Muscle of leg (tissue), 16 donors: ENCODE measurements around the gene CEPT1. TPM values are rescaled to one million over a fixed set of nuclear protein-coding genes. Genes with fewer than 3 reads are reported as not detected.
A peak's percentile ranks its signal among the peaks of the same experiment; 100 is the strongest.
"Not testable (repeated sequence)": the region's sequence is repeated elsewhere in the genome, so short reads cannot be mapped to it uniquely, and the experiment has no call there.

Experiments used
- DNase-seq: peaks from one replicate; pipeline ENCODE4 v3.0.0; 2013
- H3K27ac ChIP-seq: one replicate; pipeline ENCODE4 v1.5.1; 2013; ENCODE audit warnings: mild to moderate bottlenecking, low read length, control low read depth
- H3K27me3 ChIP-seq: one replicate; pipeline ENCODE4 v1.6.1; 2013; ENCODE audit warnings: low read length; ENCODE audit not compliant: control insufficient read depth, insufficient read depth
- H3K36me3 ChIP-seq: one replicate; pipeline ENCODE4 v1.6.1; 2013; ENCODE audit warnings: low read length; ENCODE audit not compliant: control insufficient read depth, insufficient read depth
- H3K4me1 ChIP-seq: one replicate; pipeline ENCODE4 v1.6.1; 2013; ENCODE audit warnings: low read length; ENCODE audit not compliant: control insufficient read depth, insufficient read depth
- H3K4me3 ChIP-seq: one replicate; pipeline ENCODE4 v1.5.1; 2013; ENCODE audit warnings: low read length, control low read depth
- H3K9me3 ChIP-seq: replicated peaks from 2 replicates; pipeline ENCODE4 v1.6.1; 2013; ENCODE audit warnings: low read depth, low read length; ENCODE audit not compliant: control insufficient read depth
- WGBS: methylation state at CpG from one replicate; pipeline ENCODE4 v1.1.5; 2013; ENCODE audit warnings: missing lambda C conversion rate; ENCODE audit not compliant: insufficient coverage; 5-methylcytosine and 5-hydroxymethylcytosine counted together
- long read RNA-seq, 11 donors: transcript quantifications; one replicate each; lab custom pipeline, GENCODE V29; 2026
- polyA plus RNA-seq, 8 donors: library from polyadenylated mRNA; unstranded; fragments of 120-200 nt; gene quantifications; one replicate each; pipeline versions ENCODE4 v1.2.1 to v1.2.3, GENCODE V29; 2013; ENCODE audit warnings: inconsistent platforms in 1 of 8, low replicate concordance in 1 of 8; ENCODE audit not compliant: insufficient read length in 8 of 8, insufficient read depth in 1 of 8
- total RNA-seq: library from RNA; stranded (reverse); fragments of 120-200 nt; gene quantifications from one replicate; pipeline ENCODE4 v1.2.4, GENCODE V29; 2013

CEPT1 gene
- 25.5 TPM for total RNA-seq
- polyA plus RNA-seq, result 10 to 100 TPM; 17.7 to 26.2 (median 22.8) TPM
- long read RNA-seq, donor 1, full-length matches to known transcripts, result 5 of 5 reads
- long read RNA-seq, donor 1, partial matches to known transcripts, result 0 of 5 reads
- long read RNA-seq, donor 1, other reads (novel, unspliced or antisense), result 0 of 5 reads
- long read RNA-seq, donor 2, partial matches to known transcripts, result 0 of 1 reads
- long read RNA-seq, donor 2, other reads (novel, unspliced or antisense), result 0 of 1 reads
- long read RNA-seq, donor 3, full-length matches to known transcripts, result 3 of 3 reads
- long read RNA-seq, donor 3, partial matches to known transcripts, result 0 of 3 reads
- long read RNA-seq, donor 3, other reads (novel, unspliced or antisense), result 0 of 3 reads
- long read RNA-seq, donor 4, full-length matches to known transcripts, result 1 of 1 reads
- long read RNA-seq, donor 4, partial matches to known transcripts, result 0 of 1 reads
- long read RNA-seq, donor 4, other reads (novel, unspliced or antisense), result 0 of 1 reads
- long read RNA-seq, donor 5, transcript CEPT1-201 (9 exons, 2,198 nt), result major isoform, 6 of 36 reads
- long read RNA-seq, donor 5, partial matches to known transcripts, result 14 of 36 reads
- long read RNA-seq, donor 5, other reads (novel, unspliced or antisense), result 16 of 36 reads
- long read RNA-seq, donor 6, partial matches to known transcripts, result 0 of 1 reads
- long read RNA-seq, donor 6, other reads (novel, unspliced or antisense), result 0 of 1 reads
- long read RNA-seq, donor 7, partial matches to known transcripts, result 0 of 3 reads
- long read RNA-seq, donor 7, other reads (novel, unspliced or antisense), result 0 of 3 reads
- long read RNA-seq, donor 8, partial matches to known transcripts, result 0 of 4 reads
- long read RNA-seq, donor 8, other reads (novel, unspliced or antisense), result 0 of 4 reads
- long read RNA-seq, donor 9, partial matches to known transcripts, result 0 of 3 reads
- long read RNA-seq, donor 9, other reads (novel, unspliced or antisense), result 0 of 3 reads
- long read RNA-seq, donor 10, full-length matches to known transcripts, result 5 of 18 reads
- long read RNA-seq, donor 10, partial matches to known transcripts, result 13 of 18 reads
- long read RNA-seq, donor 10, other reads (novel, unspliced or antisense), result 0 of 18 reads
- long read RNA-seq, donor 11, full-length matches to known transcripts, result 7 of 7 reads
- long read RNA-seq, donor 11, partial matches to known transcripts, result 0 of 7 reads
- long read RNA-seq, donor 11, other reads (novel, unspliced or antisense), result 0 of 7 reads

- Histone ChIP-seq H3K36me3 (no peaks in the 10 kb centered on the region), H3K27me3 (no peaks in the 10 kb centered on the region), H3K4me3 (peak within 1 kb of the TSS; percentile 96), H3K27ac (peak within 1 kb of the TSS; percentile 96), H3K4me1 (no peaks in the 10 kb centered on the region), H3K9me3 (no peaks in the 10 kb centered on the region)
- DNase-seq, result peak; percentile 99
- WGBS, result 0% methylated on average over 49 of the region's 68 CpGs
These were observed at the start of gene CEPT1, which contains the start of gene DRAM2 for GRCh38 chr1:111139956-111140679. TSS of gene CEPT1 (plus strand) at chr1:111140223. CDS start at chr1:111147715, 7,492 bp downstream. TSS of gene DRAM2 (minus strand) at chr1:111140093. CDS start at chr1:111131554, 8,539 bp downstream.

GRCh38 chr1:111095421-111095820 lies 44.6 kb upstream of the CEPT1 start:
- no CpG with 5 or more reads among the region's 3 CpGs for WGBS
- H3K4me1 ChIP-seq, DNase-seq, H3K27me3 ChIP-seq, H3K27ac ChIP-seq, H3K4me3 ChIP-seq, H3K36me3 ChIP-seq, H3K9me3 ChIP-seq: not testable (repeated sequence)

GRCh38 chr1:111097356-111098099 lies 42.5 kb upstream of the CEPT1 start:
- no peak overlapping the region for H3K4me3 ChIP-seq
- no peaks in the 10 kb centered on the region for H3K27me3 ChIP-seq
- no peaks in the 10 kb centered on the region for H3K4me1 ChIP-seq
- H3K9me3 ChIP-seq, result peaks cover 16% of the 10 kb centered on the region
- no peak overlapping the region for H3K27ac ChIP-seq
- H3K36me3 ChIP-seq, result no peaks in the 10 kb centered on the region
- WGBS, result 71% methylated on average over 2 of the region's 2 CpGs
- no peak for DNase-seq

- Histone ChIP-seq H3K27ac (no peak overlapping the region), H3K4me3 (no peak overlapping the region), H3K9me3 (peaks cover 16% of the 10 kb centered on the region), H3K36me3 (no peaks in the 10 kb centered on the region), H3K27me3 (no peaks in the 10 kb centered on the region), H3K4me1 (no peaks in the 10 kb centered on the region)
- DNase-seq, result no peak
- WGBS, result no CpG with 5 or more reads among the region's 1 CpG
These were observed 40.7 kb upstream of the CEPT1 start for GRCh38 chr1:111099289-111099688.

GRCh38 chr1:111101854-111102642 lies 38.0 kb upstream of the CEPT1 start:
- Histone ChIP-seq H3K4me1 (no peaks in the 10 kb centered on the region), H3K4me3 (no peak overlapping the region), H3K27me3 (no peaks in the 10 kb centered on the region), H3K27ac (no peak overlapping the region), H3K36me3 (no peaks in the 10 kb centered on the region), H3K9me3 (peaks cover 10% of the 10 kb centered on the region)
- no peak for DNase-seq
- 78% methylated on average over 5 of the region's 5 CpGs for WGBS

- no peaks in the 10 kb centered on the region for H3K4me1 ChIP-seq
- 63% methylated on average over 2 of the region's 2 CpGs for WGBS
- no peaks in the 10 kb centered on the region for H3K36me3 ChIP-seq
- H3K9me3 ChIP-seq, result peaks cover 11% of the 10 kb centered on the region
- DNase-seq, result no peak
- H3K4me3 ChIP-seq, result no peak overlapping the region
- H3K27ac ChIP-seq, result no peak overlapping the region
- H3K27me3 ChIP-seq, result no peaks in the 10 kb centered on the region
These were observed 35.0 kb upstream of the CEPT1 start for GRCh38 chr1:111104981-111105380.

- DNase-seq, result no peak
- no CpG with 5 or more reads among the region's 1 CpG for WGBS
These were observed 29.7 kb upstream of the CEPT1 start for GRCh38 chr1:111110197-111110899.

GRCh38 chr1:111116496-111116895 lies 23.5 kb upstream of the CEPT1 start:
- Histone ChIP-seq H3K9me3 (no peaks in the 10 kb centered on the region), H3K36me3 (peaks cover 2% of the 10 kb centered on the region), H3K27ac (no peak overlapping the region), H3K4me1 (no peaks in the 10 kb centered on the region), H3K4me3 (no peak overlapping the region), H3K27me3 (no peaks in the 10 kb centered on the region)
- no peak for DNase-seq
- no CpG with 5 or more reads among the region's 2 CpGs for WGBS

More at GRCh38 chr1:111110197-111110899, 29.7 kb upstream of the CEPT1 start:
- no peaks in the 10 kb centered on the region for H3K4me1 ChIP-seq
- H3K27ac ChIP-seq, result no peak overlapping the region
- H3K4me3 ChIP-seq, result no peak overlapping the region
- H3K27me3 ChIP-seq, result no peaks in the 10 kb centered on the region
- peaks cover 6% of the 10 kb centered on the region for H3K9me3 ChIP-seq
- peaks cover 2% of the 10 kb centered on the region for H3K36me3 ChIP-seq
